ENCODE measurements around the gene IQSEC1. TPM values are rescaled to one million over a fixed set of nuclear protein-coding genes. Genes with fewer than 3 reads are reported as not detected.

The IQSEC1 gene
- total and polyA plus RNA-seq, 7 experiments from 2014 or later = 21.1 to 163 (median 70.2) TPM

DNA sequence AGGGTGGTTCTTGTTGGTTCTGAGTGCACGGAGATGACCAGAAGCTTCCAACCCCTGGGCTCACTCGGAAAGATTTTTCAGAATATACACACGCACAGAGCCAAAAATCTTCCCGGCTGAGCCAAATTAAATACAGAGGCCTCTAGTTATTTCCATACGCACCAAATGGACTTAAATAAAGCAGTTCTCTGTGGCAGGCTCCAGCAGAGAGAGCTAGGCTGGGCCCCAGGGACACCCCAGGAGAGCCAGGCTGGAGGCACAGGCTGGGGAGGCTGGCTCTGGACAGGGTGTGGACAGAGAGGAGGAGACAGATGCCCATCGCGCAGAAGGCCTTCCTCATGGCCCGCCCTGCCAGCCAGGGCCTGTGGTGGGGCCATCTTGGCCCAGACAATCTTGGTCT lies 115.9 kb downstream of the IQSEC1 start:
- no peaks in the 10 kb centered on the region for H3K9me3 ChIP-seq (ENCODE audit: control insufficient read depth in 2 of 3, low read length in 3 of 3)
- H3K4me3 ChIP-seq (ENCODE audit: low read length) = no peak overlapping the region
- peaks cover 0 to 25% (median 0%) of the 10 kb centered on the region in 3 experiments for H3K36me3 ChIP-seq (ENCODE audit: control insufficient read depth in 2 of 3, insufficient read depth in 3 of 3, low read length in 3 of 3)
- Mint-ChIP-seq H3K36me3 (peaks cover 0 to 7% (median 3%) of the 10 kb centered on the region in 5 donors), H3K27me3 (no peaks in the 10 kb centered on the region), H3K4me3 (peak overlapping the region in 1 of 10 donors; percentile 87), H3K9me3 (no peaks in the 10 kb centered on the region), H3K4me1 (peaks cover 41 to 96% (median 80%) of the 10 kb centered on the region in 7 donors), H3K27ac (peak overlapping the region in 4 of 9 donors; percentile 25 to 59 (median 38))
- intact Hi-C loops (cut with micrococcal nuclease) = no loop called here
- H3K27ac ChIP-seq (ENCODE audit: low read depth, low read length) = no peak overlapping the region
- H3K4me1 ChIP-seq (ENCODE audit: control insufficient read depth in 2 of 2, insufficient read depth in 2 of 2, low read length in 2 of 2) = peaks cover 8 to 42% of the 10 kb centered on the region in 2 donors
- ATAC-seq (no peak), DNase-seq (no peak)
- ChIA-PET POLR2A (interaction anchor here (0.6 kb wide), 1 partner anchor 1692 kb away, joined by 3 read pairs; no protein-coding TSS in a partner anchor), CTCF (interaction anchor here (1.2 kb wide), 1 partner anchor 8 kb away, joined by 3 read pairs; no protein-coding TSS in a partner anchor)
- no peaks in the 10 kb centered on the region for H3K27me3 ChIP-seq (ENCODE audit: control insufficient read depth in 2 of 2, insufficient read depth in 2 of 2, low read length in 2 of 2)

DNA sequence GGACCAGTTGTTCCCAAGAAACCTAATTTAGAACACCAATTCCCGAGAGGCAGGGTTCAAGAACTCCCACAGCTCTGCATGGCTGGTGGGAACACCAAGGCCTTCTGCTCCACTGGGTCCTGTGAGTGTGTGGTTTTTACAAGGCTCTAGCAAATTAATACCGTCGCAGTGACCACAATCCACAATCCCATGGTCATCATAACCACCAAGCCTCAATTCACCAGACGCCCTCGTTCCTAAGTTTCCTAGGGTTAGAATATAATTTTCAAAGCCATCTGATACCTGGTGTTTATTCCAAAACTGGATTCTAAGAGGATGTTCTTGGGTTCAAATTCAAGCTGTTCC lies 116.9 kb downstream of the IQSEC1 start:
- ChIA-PET CTCF (interaction anchor here (1.2 kb wide), 1 partner anchor 9 kb away, joined by 3 read pairs; no protein-coding TSS in a partner anchor), POLR2A (no interaction called here)
- Histone ChIP-seq H3K27me3 (ENCODE audit: control insufficient read depth in 2 of 2, insufficient read depth in 2 of 2, low read length in 2 of 2) (no peaks in the 10 kb centered on the region), H3K4me3 (ENCODE audit: low read length) (no peak overlapping the region), H3K4me1 (ENCODE audit: control insufficient read depth in 2 of 2, insufficient read depth in 2 of 2, low read length in 2 of 2) (peaks cover 0 to 34% of the 10 kb centered on the region in 2 donors), H3K27ac (ENCODE audit: low read depth, low read length) (no peak overlapping the region), H3K9me3 (ENCODE audit: control insufficient read depth in 2 of 3, low read length in 3 of 3) (no peaks in the 10 kb centered on the region), H3K36me3 (ENCODE audit: control insufficient read depth in 2 of 3, insufficient read depth in 3 of 3, low read length in 3 of 3) (peaks cover 0 to 26% (median 0%) of the 10 kb centered on the region in 3 experiments)
- no peaks in the 10 kb centered on the region for H3K9me3 Mint-ChIP-seq
- H3K4me3 Mint-ChIP-seq = peak overlapping the region in 5 of 10 donors; percentile 36 to 69 (median 45)
- peak overlapping the region in 4 of 9 donors; percentile 38 to 80 (median 52) for H3K27ac Mint-ChIP-seq
- H3K36me3 Mint-ChIP-seq = peaks cover 0 to 7% (median 3%) of the 10 kb centered on the region in 5 donors
- H3K27me3 Mint-ChIP-seq = no peaks in the 10 kb centered on the region
- peaks cover 32 to 96% (median 75%) of the 10 kb centered on the region in 7 donors for H3K4me1 Mint-ChIP-seq
- DNase-seq (no peak), ATAC-seq (no peak)
- intact Hi-C loops (cut with micrococcal nuclease) = no loop called here

DNA sequence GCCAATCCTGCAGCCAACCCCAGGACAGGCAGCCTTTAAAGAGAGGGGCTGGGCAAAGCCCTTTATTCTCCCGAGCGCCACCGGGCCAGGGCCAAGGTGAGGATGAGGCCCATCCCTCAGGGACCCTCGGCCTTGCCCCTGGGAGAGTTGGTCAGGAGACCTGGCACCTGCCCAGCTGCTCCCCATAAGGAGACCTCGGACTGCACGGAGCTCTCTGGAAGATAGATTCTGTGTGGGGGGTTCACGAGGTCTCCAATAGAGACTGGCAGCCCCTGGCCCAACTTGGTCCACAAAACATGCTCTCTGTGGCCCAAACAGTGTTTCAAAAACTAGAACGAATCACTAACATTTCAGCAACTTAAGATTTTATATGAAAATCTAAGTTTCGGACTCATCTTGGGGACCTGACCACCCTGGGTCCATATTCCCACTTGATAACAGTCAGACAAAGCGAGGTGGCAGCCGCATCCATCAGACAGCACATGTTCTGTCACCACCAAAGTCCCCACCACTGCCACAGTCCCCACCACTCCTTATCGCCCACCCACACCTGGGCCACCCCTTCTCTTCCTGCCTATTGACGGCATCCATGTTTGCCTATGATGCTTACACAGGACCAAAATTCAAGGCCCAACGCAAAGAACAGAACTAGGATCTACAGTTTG lies 117.4 kb downstream of the IQSEC1 start:
- intact Hi-C loops (cut with micrococcal nuclease) = no loop called here
- H3K9me3 ChIP-seq (ENCODE audit: control insufficient read depth in 2 of 3, low read length in 3 of 3) = no peaks in the 10 kb centered on the region
- Mint-ChIP-seq H3K9me3 (no peaks in the 10 kb centered on the region), H3K36me3 (peaks cover 0 to 7% (median 3%) of the 10 kb centered on the region in 5 donors), H3K27ac (peak overlapping the region in 4 of 9 donors; percentile 38 to 80 (median 48)), H3K27me3 (no peaks in the 10 kb centered on the region), H3K4me3 (peak overlapping the region in 6 of 10 donors; percentile 19 to 69 (median 44)), H3K4me1 (peaks cover 30 to 90% (median 70%) of the 10 kb centered on the region in 7 donors)
- ChIA-PET POLR2A (no interaction called here), CTCF (interaction anchor here (1.2 kb wide), 1 partner anchor 9 kb away, joined by 3 read pairs; no protein-coding TSS in a partner anchor)
- no peak overlapping the region for H3K4me3 ChIP-seq (ENCODE audit: low read length)
- DNase-seq = no peak
- H3K27ac ChIP-seq (ENCODE audit: low read depth, low read length) = peak overlapping the region; percentile 39
- no peak for ATAC-seq
- peaks cover 0 to 29% of the 10 kb centered on the region in 2 donors for H3K4me1 ChIP-seq (ENCODE audit: control insufficient read depth in 2 of 2, insufficient read depth in 2 of 2, low read length in 2 of 2)
- no peaks in the 10 kb centered on the region for H3K27me3 ChIP-seq (ENCODE audit: control insufficient read depth in 2 of 2, insufficient read depth in 2 of 2, low read length in 2 of 2)
- peaks cover 0 to 26% (median 0%) of the 10 kb centered on the region in 3 experiments for H3K36me3 ChIP-seq (ENCODE audit: control insufficient read depth in 2 of 3, insufficient read depth in 3 of 3, low read length in 3 of 3)

DNA sequence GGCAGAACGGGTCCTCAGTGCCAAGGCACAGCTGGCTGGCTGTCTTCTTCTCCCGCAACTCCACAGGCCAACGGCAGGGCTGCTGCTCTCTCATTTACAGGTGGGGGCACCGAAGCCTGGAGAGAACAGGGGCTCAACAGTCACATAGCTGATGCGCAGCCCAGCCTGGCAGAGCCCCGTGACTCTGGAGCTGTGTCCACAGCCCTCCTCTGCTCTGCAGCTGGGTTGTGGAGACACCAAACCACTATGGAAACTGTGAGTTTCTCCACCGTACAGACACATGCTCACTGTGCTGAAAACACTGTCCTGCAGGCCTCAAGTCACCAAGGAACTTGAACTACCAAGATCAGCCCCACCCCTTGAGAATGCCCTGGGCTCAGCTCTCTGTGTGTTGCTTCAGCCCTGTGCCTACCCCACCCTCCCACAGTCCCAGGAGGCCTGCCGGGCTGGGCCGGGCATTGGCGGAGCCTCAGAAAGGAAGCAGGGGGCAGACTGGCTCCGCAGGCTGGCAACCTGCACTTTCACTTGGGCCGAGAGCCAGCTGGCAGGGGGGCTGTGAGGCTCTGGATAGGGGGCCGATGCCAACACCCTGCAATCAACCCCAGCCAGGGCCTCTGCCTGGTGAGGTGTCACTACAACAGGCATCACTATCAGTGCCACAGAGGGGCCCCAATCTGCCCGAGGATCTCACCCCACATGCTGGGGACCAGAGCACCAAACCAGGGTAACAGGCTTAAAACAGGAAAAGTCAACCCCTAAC lies 118.2 kb downstream of the IQSEC1 start:
- H3K27ac ChIP-seq (ENCODE audit: low read depth, low read length) = peak overlapping the region; percentile 39
- H3K9me3 Mint-ChIP-seq = no peaks in the 10 kb centered on the region

DNA sequence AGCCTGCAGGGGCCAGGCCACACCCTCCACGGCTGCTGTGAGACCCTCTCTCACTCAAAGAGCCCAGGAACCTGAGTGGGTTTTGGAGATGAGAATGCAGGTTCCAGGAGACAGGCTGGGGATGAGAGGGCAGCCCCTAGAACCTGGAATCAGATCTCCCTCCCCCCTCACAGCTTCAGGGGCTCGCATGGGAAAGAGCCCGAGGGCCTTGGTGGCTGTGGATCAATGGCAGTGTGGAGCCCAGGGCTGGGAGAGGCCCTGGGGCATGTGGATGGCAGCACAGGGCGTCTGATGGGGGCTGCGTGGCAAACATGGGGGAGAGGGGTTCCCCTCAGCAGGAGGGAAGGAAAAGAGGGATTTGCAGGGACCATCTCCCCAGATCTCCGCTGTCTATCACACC lies 119.0 kb downstream of the IQSEC1 start:
- no peaks in the 10 kb centered on the region for H3K9me3 ChIP-seq (ENCODE audit: control insufficient read depth in 2 of 3, low read length in 3 of 3)
- ChIA-PET CTCF (no interaction called here), POLR2A (no interaction called here)
- peaks cover 0 to 26% (median 0%) of the 10 kb centered on the region in 3 experiments for H3K36me3 ChIP-seq (ENCODE audit: control insufficient read depth in 2 of 3, insufficient read depth in 3 of 3, low read length in 3 of 3)
- H3K27ac Mint-ChIP-seq = peak overlapping the region in 5 of 9 donors; percentile 17 to 84 (median 56)
- DNase-seq (no peak), ATAC-seq (no peak)
- H3K4me3 ChIP-seq (ENCODE audit: low read length) = no peak overlapping the region
- H3K36me3 Mint-ChIP-seq = peaks cover 0 to 7% (median 0%) of the 10 kb centered on the region in 5 donors
- no peak overlapping the region for H3K27ac ChIP-seq (ENCODE audit: low read depth, low read length)
- H3K4me1 Mint-ChIP-seq = peaks cover 28 to 87% (median 68%) of the 10 kb centered on the region in 7 donors
- no peaks in the 10 kb centered on the region for H3K27me3 ChIP-seq (ENCODE audit: control insufficient read depth in 2 of 2, insufficient read depth in 2 of 2, low read length in 2 of 2)
- intact Hi-C loops (cut with micrococcal nuclease) = no loop called here
- no peaks in the 10 kb centered on the region for H3K27me3 Mint-ChIP-seq
- peaks cover 11 to 21% of the 10 kb centered on the region in 2 donors for H3K4me1 ChIP-seq (ENCODE audit: control insufficient read depth in 2 of 2, insufficient read depth in 2 of 2, low read length in 2 of 2)
- H3K9me3 Mint-ChIP-seq = no peaks in the 10 kb centered on the region
- peak overlapping the region in 4 of 10 donors; percentile 18 to 58 (median 24) for H3K4me3 Mint-ChIP-seq

More for the DNA sequence above, 118.2 kb downstream of the IQSEC1 start:
- ChIA-PET POLR2A (no interaction called here), CTCF (no interaction called here)
- intact Hi-C loops (cut with micrococcal nuclease) = no loop called here
- H3K27ac Mint-ChIP-seq = peak overlapping the region in 7 of 9 donors; percentile 23 to 84 (median 56)
- DNase-seq (peak in 5 of 9 donors; percentile 7 to 22 (median 15)), ATAC-seq (peak; percentile 64)
- Histone ChIP-seq H3K4me1 (ENCODE audit: control insufficient read depth in 2 of 2, insufficient read depth in 2 of 2, low read length in 2 of 2) (peaks cover 2 to 22% of the 10 kb centered on the region in 2 donors), H3K9me3 (ENCODE audit: control insufficient read depth in 2 of 3, low read length in 3 of 3) (no peaks in the 10 kb centered on the region), H3K27me3 (ENCODE audit: control insufficient read depth in 2 of 2, insufficient read depth in 2 of 2, low read length in 2 of 2) (no peaks in the 10 kb centered on the region), H3K36me3 (ENCODE audit: control insufficient read depth in 2 of 3, insufficient read depth in 3 of 3, low read length in 3 of 3) (peaks cover 0 to 26% (median 0%) of the 10 kb centered on the region in 3 experiments), H3K4me3 (ENCODE audit: low read length) (no peak overlapping the region)
- peaks cover 0 to 7% (median 0%) of the 10 kb centered on the region in 5 donors for H3K36me3 Mint-ChIP-seq
- H3K4me3 Mint-ChIP-seq = peak overlapping the region in 7 of 10 donors; percentile 19 to 52 (median 43)
- no peaks in the 10 kb centered on the region for H3K27me3 Mint-ChIP-seq
- H3K4me1 Mint-ChIP-seq = peaks cover 25 to 87% (median 67%) of the 10 kb centered on the region in 7 donors

DNA sequence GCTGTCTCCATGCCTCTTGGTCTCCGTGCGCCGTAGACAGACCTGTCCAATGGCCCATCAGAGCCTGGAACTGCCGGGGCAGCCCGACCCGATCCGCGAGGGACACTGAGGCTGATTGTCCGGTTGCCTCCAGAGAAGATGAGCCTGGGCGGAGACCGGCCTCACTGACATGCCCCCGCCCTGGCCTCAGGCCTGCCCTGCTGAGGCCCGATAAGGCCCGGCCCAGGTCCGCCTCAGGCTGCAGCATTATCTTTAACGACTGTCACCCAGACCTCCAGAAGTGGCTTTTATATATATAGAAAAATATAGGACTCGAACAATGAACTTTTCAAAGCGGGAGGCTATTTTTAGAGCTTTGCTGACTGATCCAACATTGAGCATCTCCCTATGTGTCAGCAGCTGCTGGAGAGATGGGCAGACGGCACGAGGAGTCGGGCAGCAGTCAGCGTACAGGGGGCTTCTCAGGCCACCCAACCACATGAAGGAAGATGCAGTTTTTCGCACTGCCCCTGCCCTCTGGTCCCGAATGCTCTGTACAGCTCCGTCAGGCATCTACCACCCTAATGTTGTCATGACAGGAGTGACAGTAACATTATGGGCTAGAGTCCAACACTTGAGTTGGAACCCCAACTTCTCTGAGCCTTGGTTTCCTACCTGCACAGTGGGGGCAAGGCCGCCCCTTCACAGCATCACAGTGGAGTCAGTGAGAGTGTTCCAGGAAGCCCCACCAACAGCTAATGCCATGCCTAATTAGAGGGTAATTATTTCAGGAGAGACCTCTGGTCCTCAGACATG lies 119.8 kb downstream of the IQSEC1 start:
- H3K9me3 Mint-ChIP-seq = no peaks in the 10 kb centered on the region
- H3K36me3 ChIP-seq (ENCODE audit: control insufficient read depth in 2 of 3, insufficient read depth in 3 of 3, low read length in 3 of 3) = peaks cover 0 to 26% (median 0%) of the 10 kb centered on the region in 3 experiments
- no peaks in the 10 kb centered on the region for H3K27me3 ChIP-seq (ENCODE audit: control insufficient read depth in 2 of 2, insufficient read depth in 2 of 2, low read length in 2 of 2)
- H3K36me3 Mint-ChIP-seq = peaks cover 0 to 7% (median 0%) of the 10 kb centered on the region in 5 donors
- peak overlapping the region in 2 of 10 donors; percentile 17 to 20 for H3K4me3 Mint-ChIP-seq
- H3K27me3 Mint-ChIP-seq = no peaks in the 10 kb centered on the region
- H3K4me1 Mint-ChIP-seq = peaks cover 29 to 87% (median 69%) of the 10 kb centered on the region in 7 donors
- H3K9me3 ChIP-seq (ENCODE audit: control insufficient read depth in 2 of 3, low read length in 3 of 3) = no peaks in the 10 kb centered on the region
- peaks cover 19 to 21% of the 10 kb centered on the region in 2 donors for H3K4me1 ChIP-seq (ENCODE audit: control insufficient read depth in 2 of 2, insufficient read depth in 2 of 2, low read length in 2 of 2)
- intact Hi-C loops (cut with micrococcal nuclease) = no loop called here
- peak overlapping the region in 4 of 9 donors; percentile 27 to 84 (median 54) for H3K27ac Mint-ChIP-seq
- ATAC-seq (no peak), DNase-seq (no peak)
- H3K4me3 ChIP-seq (ENCODE audit: low read length) = no peak overlapping the region
- CTCF ChIA-PET = no interaction called here
- POLR2A ChIA-PET = no interaction called here
- no peak overlapping the region for H3K27ac ChIP-seq (ENCODE audit: low read depth, low read length)

Measured in naive thymus-derived CD4-positive, alpha-beta T cell (primary cell).